Measurements from ENCODE around the gene GSG1L2.

GSG1L2 gene

GRCh38 chr17:9824797-9825338 lies 3.0 kb upstream of the GSG1L2 start:
- DNase-seq (ENCODE audit: low read depth), result no peak

DNA sequence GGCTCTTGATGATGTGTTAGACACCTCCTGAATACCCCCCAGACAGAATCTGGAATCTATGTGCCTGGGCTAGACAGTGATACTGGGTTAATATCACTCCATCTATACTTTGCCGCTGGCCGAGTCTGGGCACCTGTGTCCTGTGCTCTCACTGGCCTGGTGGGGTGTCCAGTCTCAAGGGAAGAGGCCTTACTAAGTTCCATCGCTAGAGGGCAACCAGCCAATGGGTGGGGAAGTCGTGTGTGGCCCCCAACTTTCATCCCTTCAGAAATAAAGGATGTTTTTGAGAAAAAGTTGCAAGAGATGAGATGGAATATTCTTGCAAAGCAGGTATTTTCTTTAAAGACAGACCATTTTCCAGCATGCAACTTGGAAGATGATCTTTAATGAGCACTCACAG lies 2.2 kb upstream of the GSG1L2 start:
- no peak for DNase-seq (ENCODE audit: low read depth)

DNA sequence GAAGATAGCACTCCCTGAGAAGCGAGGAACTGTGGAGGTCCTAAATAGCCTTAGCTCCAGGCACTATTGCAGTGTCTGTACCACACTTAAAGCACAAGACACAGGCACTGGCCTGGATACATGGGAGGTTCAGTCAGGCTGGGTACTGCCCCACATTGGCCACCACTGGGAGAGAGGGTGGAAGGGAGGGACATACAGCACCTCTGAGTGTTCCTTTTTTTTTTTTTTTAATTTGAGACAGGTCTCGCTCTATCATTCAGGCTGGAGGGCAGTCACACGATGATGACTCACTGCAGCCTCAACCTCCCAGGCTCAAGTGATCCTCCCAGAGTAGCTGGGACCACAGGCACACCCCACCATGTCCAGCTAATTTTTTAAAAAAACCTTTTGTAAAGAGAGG lies 1.4 kb downstream of the GSG1L2 start:
- DNase-seq (ENCODE audit: low read depth), result no peak

GRCh38 chr17:9818760-9819159 lies 3.1 kb downstream of the GSG1L2 start:
- DNase-seq (ENCODE audit: low read depth), result no peak

GRCh38 chr17:9817086-9817485 lies 4.8 kb downstream of the GSG1L2 start:
- DNase-seq (ENCODE audit: low read depth), result no peak

GRCh38 chr17:9816472-9816871 lies 5.4 kb downstream of the GSG1L2 start:
- DNase-seq (ENCODE audit: low read depth), result no peak

DNA sequence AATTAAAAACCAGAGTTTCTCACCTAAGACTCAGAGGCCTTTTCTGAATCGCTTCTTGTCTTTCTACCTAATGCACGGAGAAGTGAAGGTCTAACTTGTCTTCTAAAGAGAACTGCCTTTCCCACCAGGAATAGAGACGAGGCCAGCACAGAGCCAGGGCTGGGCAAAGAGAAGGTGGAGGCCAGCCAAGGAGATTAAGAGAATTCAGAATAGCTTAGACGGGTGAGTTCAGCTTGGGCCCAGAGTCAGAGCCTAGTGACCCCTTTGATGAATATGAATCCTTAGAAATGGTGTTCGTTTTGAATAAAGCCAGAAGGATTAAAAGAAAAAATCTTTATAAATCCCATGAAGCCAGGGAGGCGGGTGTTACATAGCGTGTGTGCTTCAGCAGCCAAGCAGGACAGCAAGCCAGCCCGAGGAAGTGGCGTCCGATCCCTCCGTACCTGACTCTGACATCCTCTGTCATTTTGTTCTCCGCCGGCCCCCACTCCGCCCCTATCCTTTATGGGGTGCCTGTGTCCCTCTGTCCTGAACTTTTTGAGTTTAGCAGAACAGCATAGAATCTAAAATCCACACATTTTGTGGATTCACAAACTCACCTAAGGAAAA lies 7.4 kb downstream of the GSG1L2 start:
- DNase-seq (ENCODE audit: low read depth), result no peak

DNA sequence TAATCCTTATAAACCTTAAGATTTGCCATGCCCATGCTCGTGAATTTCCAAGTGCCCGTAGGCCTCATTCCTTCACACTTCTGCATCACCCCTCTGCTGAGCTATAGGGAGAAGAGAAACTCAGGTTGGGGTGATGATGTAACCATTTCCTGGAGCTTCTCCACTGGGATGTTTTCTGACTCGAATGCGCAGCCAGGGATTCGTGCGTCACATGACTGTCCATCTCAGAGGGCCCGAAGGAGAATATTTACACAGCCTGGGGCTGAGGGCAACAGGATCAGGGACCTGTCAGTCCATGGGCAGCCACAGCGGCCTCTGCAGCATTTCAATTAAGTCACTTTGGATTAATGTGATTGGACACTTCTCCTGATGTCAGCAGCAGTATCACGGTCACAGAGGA lies 8.7 kb downstream of the GSG1L2 start:
- DNase-seq (ENCODE audit: low read depth), result no peak

- DNase-seq (ENCODE audit: low read depth), result no peak
These were observed 10.3 kb downstream of the GSG1L2 start for GRCh38 chr17:9811537-9811936.

- DNase-seq (ENCODE audit: low read depth), result no peak
These were observed 10.8 kb downstream of the GSG1L2 start for GRCh38 chr17:9811086-9811485.

DNA sequence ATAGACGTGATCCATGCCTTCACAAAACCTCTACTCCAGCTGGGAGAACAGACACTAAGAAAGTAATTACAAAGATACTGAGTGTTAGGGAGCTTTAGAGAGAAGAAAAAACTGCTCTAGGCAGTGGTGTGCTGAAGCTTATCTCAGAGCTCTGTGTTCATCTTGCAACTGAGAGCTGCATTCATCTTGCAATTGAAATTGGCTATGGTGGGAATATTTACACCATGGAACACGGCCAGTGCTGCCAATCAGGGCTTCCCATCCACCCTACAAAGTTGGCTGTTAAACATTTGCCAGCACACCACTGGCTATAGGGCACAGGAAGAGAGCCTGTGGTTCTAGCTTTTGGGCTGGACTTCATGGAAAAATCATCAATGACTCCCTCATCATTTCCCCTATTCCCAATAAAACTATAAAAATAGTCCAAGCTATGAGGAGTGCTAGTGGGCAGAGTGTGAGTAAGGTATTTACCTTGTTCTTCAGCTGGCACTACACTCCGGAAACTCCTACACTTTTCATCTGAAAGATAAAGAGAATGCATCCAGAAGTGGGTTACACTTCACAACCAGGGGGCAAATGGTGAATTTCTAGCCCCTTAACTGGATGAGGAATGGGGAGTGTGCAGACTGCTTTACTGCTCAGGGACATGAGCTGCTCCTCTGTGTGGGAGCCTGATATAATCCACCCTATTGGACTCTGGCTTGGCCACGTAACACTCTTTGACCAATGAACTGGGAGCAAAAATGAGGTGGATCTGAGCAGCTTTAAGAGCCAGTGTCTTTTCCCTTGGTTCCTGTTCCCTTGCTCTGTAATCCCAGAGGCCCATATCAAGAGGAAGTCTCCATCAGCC lies 11.6 kb downstream of the GSG1L2 start:
- DNase-seq (ENCODE audit: low read depth), result no peak

DNA sequence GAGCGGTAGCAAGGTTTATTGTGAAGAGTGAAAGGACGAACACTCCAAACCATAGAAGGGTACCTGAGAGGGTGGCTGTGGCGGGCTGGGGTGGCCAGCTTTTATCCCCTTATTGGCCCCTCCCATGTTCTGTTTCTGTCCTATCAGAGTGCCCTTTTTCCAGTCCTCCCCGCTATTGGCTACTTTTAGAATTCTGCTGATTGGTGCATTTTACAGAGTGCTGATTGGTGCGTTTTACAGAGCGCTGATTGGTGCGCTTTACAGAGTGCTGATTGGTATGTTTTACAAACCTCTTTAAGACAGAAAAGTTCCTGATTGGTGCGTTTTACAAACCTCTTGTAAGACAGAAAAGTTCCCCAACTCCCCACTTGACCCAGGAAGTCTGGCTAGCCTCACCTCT lies 12.5 kb downstream of the GSG1L2 start:
- DNase-seq (ENCODE audit: low read depth), result no peak

DNA sequence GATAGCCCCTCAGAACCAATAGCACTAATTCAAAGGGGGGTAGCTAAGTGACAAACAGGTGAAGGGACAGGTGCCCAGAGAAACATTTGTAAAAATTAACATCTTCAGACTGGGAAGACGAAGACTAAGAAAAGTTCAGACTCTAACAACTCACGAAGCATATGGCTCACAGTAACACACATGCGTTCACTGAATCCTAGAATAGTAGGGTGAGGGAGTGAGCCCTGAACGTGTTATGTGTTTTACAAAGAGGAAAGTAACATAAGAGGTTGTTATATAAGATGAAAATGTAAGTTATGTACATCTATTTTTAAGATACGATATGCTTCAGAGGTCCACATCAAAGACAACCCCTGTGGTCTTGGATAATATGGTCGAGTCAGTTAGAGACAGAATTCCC lies 15.2 kb downstream of the GSG1L2 start:
- DNase-seq (ENCODE audit: low read depth), result no peak

GRCh38 chr17:9805769-9806168 lies 16.1 kb downstream of the GSG1L2 start:
- no peak for DNase-seq (ENCODE audit: low read depth)

DNA sequence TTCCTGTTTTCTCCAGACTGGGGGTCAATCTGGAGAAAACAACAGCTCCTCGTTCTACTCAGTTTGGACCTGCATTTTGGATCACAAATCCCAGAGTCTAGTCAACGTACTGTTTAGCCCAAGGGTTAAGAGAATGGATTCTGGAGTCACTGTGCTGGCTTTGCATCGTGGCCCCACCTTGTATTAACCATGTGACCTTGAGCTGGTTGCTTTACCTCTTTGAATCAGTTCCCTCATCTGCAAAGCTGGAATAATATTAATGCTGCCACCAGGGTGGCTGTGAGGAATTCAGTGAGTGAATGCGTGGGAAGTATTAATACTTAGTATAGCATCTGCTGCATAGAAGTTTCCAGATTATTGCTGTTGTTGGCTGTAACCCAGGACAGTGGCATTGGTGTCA lies 19.2 kb downstream of the GSG1L2 start:
- DNase-seq (ENCODE audit: low read depth), result no peak

GRCh38 chr17:9802294-9802693 lies 19.6 kb downstream of the GSG1L2 start:
- no peak for DNase-seq (ENCODE audit: low read depth)

DNA sequence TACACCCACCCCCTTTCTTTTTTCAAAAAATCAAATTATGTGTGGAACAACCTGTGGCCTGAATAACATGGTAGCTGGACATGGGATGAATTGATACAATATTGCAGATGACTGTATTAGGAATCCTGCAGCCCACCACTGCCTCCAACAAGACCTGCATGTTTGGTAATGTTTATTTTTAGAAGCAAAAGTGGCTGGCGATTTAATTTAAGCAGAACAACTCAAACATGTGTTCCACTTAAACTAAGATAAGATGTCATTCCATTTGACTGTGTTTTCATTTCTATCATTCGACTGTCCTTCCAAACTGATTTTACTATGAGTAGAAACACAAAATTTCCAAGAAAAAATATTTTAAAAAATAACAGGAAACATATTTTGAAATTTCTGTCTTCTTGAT lies 20.4 kb downstream of the GSG1L2 start:
- DNase-seq (ENCODE audit: low read depth), result no peak

- DNase-seq (ENCODE audit: low read depth), result no peak
These were observed 23.2 kb downstream of the GSG1L2 start for GRCh38 chr17:9798724-9799123.

- no peak for DNase-seq (ENCODE audit: low read depth)
These were observed 23.9 kb downstream of the GSG1L2 start for GRCh38 chr17:9798008-9798407.

- no peak for DNase-seq (ENCODE audit: low read depth)
These were observed 29.6 kb downstream of the GSG1L2 start for GRCh38 chr17:9792181-9792840.

DNA sequence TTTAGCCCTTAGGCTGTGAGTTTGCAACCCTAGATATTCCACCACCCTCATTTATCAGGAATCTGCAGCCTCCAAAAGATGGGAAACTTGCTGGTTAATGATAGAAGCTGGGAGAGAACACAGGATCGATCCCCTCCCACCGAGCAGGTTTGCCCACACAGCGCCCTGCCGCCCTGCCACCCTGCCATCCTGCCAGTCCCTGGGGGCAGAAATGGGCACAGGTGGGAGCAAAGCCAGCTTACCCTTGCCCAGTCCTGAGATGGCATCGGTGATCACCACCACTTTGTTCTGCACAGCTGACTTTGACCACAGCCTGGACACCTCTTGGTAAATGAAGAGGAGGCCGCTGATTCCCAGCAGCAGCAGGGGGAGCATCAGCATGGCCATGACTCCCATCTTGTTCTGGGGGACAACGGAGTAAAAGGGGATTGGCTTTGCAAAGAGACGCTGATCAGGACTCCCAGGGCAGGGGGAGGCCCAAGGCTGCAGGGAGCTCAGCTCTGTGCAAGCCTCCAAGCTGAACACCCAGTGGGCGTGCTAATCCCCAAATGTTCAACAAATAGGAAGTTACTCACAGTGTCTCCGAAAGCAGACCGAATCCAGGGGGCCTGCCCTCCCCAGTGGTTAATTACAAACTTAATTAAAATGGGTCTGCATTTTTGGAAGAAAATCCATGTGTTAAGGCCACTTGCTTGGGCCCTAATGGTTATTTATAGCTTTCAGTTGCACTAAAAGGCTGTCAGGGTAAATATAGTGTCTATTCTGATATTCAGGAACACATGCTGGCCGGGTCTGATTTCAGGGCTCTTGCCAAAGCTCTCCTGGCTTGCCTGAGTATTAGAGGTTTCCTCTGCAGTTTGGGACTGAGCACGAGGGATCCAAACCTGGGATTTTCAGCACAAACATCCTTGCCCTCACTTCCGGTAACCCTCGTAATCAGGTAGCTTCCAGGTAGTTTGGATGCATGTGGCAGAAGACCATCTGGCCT lies 30.7 kb downstream of the GSG1L2 start, which contains the start of gene DHRS7C:
Gene DHRS7C (minus strand): TSS at position 704 of the 988 bp plus-strand sequence. CDS start 308 bp downstream, at position 396.
- DNase-seq (ENCODE audit: low read depth), result no peak

DNA sequence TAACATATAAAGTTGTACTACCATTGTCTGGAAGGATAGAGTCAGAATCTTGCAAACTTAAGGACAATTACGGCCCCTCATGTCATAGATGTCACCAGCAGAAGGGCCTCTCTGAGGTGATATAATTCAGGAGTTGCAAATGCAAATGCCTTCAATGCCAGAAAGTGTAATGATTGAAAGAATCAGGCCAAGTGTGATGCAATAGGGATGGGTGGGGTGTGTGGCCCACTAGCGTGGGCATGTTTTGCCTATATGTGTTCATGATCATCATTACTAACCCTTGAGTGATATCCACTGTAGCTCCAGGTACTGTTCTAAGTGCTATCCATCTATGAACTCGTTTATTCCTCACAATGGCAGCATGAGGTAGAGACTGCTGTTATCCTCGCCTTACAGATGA lies 31.6 kb downstream of the GSG1L2 start:
- DNase-seq (ENCODE audit: low read depth), result no peak

Data from HS-5 (cell line).